ENCODE data around the gene SUN1. TPM values are rescaled to one million over a fixed set of nuclear protein-coding genes. Genes with fewer than 3 reads are reported as not detected.

The SUN1 gene
- total and polyA plus RNA-seq, 2 donors (not counting 3 experiments of a cell fraction or from before 2014, with no cell fraction given) = 158 to 410 TPM

DNA sequence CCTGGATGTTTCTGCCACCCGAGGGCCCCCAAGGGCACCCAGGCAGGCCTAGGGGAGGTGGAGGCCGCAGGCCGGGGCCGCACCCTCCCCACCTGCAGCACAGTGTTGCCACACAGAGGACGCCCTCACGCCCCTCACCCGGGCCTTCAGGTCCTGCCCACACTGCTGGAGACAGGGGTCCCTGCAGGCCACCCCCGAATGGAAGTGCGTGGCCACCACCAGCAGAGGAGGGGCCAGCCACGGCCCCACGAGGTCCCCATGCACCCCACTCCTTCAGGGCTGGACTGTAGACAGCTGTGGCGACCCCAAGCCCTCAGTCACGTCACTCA, 86.8 kb downstream of the SUN1 start:
- Histone ChIP-seq H3K27me3 (ENCODE audit: control insufficient read depth in 2 of 2, insufficient read depth in 2 of 2, low read length in 2 of 2) (no peaks in the 10 kb centered on the region), H3K9me1 (replicated peaks; ENCODE audit: control insufficient read depth, extremely low read depth, insufficient read depth, low read length) (no peaks in the 10 kb centered on the region), H2AFZ (ENCODE audit: low read depth, low read length) (no peak overlapping the region), H3K9ac (replicated peaks; ENCODE audit: extremely low read depth, insufficient read depth, low read length) (no peak overlapping the region), H3K4me2 (ENCODE audit: insufficient read depth, low read length) (no peak overlapping the region), H3K27ac (ENCODE audit: insufficient read depth, low read depth, low read length) (no peak overlapping the region), H3K4me3 (replicated peaks in 1 of 3; ENCODE audit: insufficient read depth in 1 of 3, low read depth in 1 of 3, low read length in 3 of 3) (no peak overlapping the region), H3K9me3 (replicated peaks; ENCODE audit: control insufficient read depth, insufficient read depth, low read length) (no peaks in the 10 kb centered on the region), H3K36me3 (ENCODE audit: control insufficient read depth in 2 of 2, extremely low read depth in 1 of 2, insufficient read depth in 2 of 2, low read length in 2 of 2) (no peaks in the 10 kb centered on the region), H4K20me1 (replicated peaks; ENCODE audit: control insufficient read depth, extremely low read depth, insufficient read depth, low read length) (no peaks in the 10 kb centered on the region), H3K4me1 (ENCODE audit: control insufficient read depth, extremely low read depth, insufficient read depth, low read length) (peaks cover 11% of the 10 kb centered on the region), H3K79me2 (ENCODE audit: control insufficient read depth, insufficient read depth, low read length) (no peaks in the 10 kb centered on the region)
- DNase-seq (ENCODE audit: low read depth, low spot score) (no peak), FAIRE-seq (no peak)
- TF ChIP-seq MYC (IDR thresholded peaks at IDR 0.05; ENCODE audit: low read depth, low read length) (no peak), EZH2 (IDR thresholded peaks at IDR 0.05; ENCODE audit: borderline replicate concordance, low read depth, low read length, severe bottlenecking) (no peak), POLR2AphosphoS5 (IDR thresholded peaks at IDR 0.05; ENCODE audit: insufficient read depth, low read depth, low read length) (no peak), JUN (IDR thresholded peaks at IDR 0.05; ENCODE audit: borderline replicate concordance, insufficient read depth, insufficient read length, low read depth) (no peak), FOS (IDR thresholded peaks at IDR 0.05; ENCODE audit: borderline replicate concordance, insufficient read depth, low read length) (no peak), CTCF (IDR thresholded peaks at IDR 0.05; ENCODE audit: extremely low read depth in 1 of 2, insufficient read depth in 1 of 2, low read depth in 1 of 2, low read length in 2 of 2) (no peak), GATA2 (IDR thresholded peaks at IDR 0.05; ENCODE audit: insufficient read depth, insufficient read length, low read depth, low read length) (no peak), POLR2A (IDR thresholded peaks at IDR 0.05; ENCODE audit: low read depth, low read length) (no peak), MAX (IDR thresholded peaks at IDR 0.05; ENCODE audit: insufficient read depth, insufficient read length) (no peak)
- BruUV-seq (replicated peaks) = no TSS peak
- ChIA-PET POLR2A (no interaction called here), CTCF (no interaction called here)
- intact Hi-C loops (cut with micrococcal nuclease) (no loop called here), dilution Hi-C loops (cut with MboI; ENCODE audit: extremely low pct_ligation_motif_present, low sequenced_read_pairs) (no loop called here)

Data from endothelial cell of umbilical vein (primary cell).